OCI-LY3 (cell line): ENCODE data around the gene MRPL32.

ENCODE experiments used
- CTCF ChIP-seq: fragments of 200-600, 300-600 bp; sonication (generic); IDR thresholded peaks from 2 replicates; pipeline ENCODE4 v1.5.1; 2014; ENCODE audit warnings: antibody characterized with exemption, low read length, low read depth
- EZH2phosphoT487 ChIP-seq: fragments of 200-600 bp; shearing (Covaris generic); IDR thresholded peaks from 2 replicates; pipeline ENCODE4 v1.6.1; 2018; ENCODE audit warnings: antibody characterized with exemption, mixed run types, low read depth

GRCh38 chr7:42959549-42959948 lies 27.4 kb downstream of the MRPL32 start:
- TF ChIP-seq CTCF (no peak), EZH2phosphoT487 (no peak)
